Measurements from ENCODE around the gene SMIM35. TPM values are rescaled to one million over a fixed set of nuclear protein-coding genes. Genes with fewer than 3 reads are reported as not detected.
"Not testable (repeated sequence)": the region's sequence is repeated elsewhere in the genome, so short reads cannot be mapped to it uniquely, and the experiment has no call there.

The SMIM35 gene
- total and polyA plus RNA-seq, 9 donors, result under 0.01 to 0.47 (median 0.08) TPM

DNA sequence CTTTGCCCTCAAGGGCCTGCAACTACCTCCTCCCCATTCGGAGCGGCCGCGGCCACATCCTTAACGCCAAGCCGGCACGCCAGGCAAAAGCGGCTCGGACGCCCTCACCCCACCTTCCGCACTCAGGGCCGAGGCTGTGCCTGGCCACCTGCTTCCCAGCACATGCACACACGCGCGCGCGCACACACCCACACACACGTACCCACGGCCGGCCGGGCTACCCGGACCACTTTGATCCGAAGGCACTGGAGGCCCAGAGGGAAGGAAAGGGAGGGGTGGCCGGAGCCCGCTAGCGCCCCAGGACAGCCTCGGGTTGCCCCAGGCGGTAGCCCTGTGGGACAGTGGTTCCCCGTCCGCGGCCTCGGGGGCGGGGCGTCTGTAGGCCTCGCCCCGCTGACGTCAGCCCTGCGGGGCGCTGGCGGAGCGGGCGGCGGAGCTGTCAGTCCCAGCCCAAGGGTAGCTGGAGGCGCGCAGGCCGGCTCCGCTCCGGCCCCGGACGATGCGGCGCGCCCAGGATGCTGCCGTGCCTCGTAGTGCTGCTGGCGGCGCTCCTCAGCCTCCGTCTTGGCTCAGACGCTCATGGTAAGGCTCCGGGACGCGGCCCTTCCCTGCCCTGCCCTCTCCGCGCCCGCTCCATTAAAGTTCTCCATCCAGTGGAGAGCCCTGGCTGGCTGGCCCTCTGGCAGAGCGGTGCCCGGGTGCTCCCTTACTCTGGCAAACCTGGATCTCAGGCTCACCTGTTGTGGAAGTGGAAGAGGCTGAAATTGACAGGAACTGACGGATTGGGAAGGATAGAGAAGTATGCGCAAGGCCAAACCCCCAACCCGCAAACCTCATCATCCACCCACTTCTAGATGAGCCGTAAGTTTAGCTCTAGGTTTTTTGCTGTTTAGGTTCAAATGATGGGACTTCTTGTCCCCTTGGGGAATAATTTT lies 100.5 kb downstream of the SMIM35 start, which contains the start of gene IL10RA:
Gene IL10RA (plus strand): TSS at position 442 of the 935 bp plus-strand sequence. CDS start 74 bp downstream, at position 516.
- under 1% methylated on average over 50 of the region's 71 CpGs for WGBS (ENCODE audit: insufficient coverage)
- Histone ChIP-seq H3K36me3 (ENCODE audit: control insufficient read depth, insufficient read depth, low read length) (no peaks in the 10 kb centered on the region), H3K4me1 (ENCODE audit: control insufficient read depth, insufficient read depth, low read length) (peaks cover 9% of the 10 kb centered on the region), H3K9me3 (replicated peaks; ENCODE audit: control insufficient read depth, low read depth, low read length) (no peaks in the 10 kb centered on the region), H3K27me3 (ENCODE audit: control insufficient read depth, insufficient read depth, low read length) (peaks cover 38% of the 10 kb centered on the region), H3K4me3 (ENCODE audit: low read length) (peak within 1 kb of the TSS; percentile 50), H3K27ac (ENCODE audit: low read length) (peak within 1 kb of the TSS; percentile 77)
- peak; percentile 82 for DNase-seq

DNA sequence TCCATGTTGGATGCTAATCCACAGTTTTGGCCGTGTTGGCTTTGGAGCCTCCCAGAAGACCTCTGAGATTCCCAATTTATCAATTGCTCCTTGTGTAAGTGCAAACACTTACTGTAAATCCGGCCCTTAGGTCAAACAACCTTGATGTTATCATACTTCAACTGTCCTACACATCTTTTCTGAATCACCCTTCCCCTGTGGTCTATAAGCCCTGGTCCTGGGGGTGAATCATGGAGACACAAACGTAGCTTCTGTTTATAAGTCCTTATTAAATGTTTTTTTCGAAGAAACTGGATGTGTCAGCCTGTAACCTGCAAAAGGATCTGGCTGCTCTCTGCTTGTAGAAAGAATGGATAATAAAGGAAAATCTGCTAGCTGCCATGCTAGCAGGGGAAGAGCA lies 102.3 kb downstream of the SMIM35 start:
- no peak for DNase-seq
- Histone ChIP-seq H3K9me3 (replicated peaks; ENCODE audit: control insufficient read depth, low read depth, low read length) (no peaks in the 10 kb centered on the region), H3K36me3 (ENCODE audit: control insufficient read depth, insufficient read depth, low read length) (no peaks in the 10 kb centered on the region), H3K4me1 (ENCODE audit: control insufficient read depth, insufficient read depth, low read length) (peaks cover 9% of the 10 kb centered on the region), H3K27ac (ENCODE audit: low read length) (no peak overlapping the region), H3K4me3 (ENCODE audit: low read length) (no peak overlapping the region), H3K27me3 (ENCODE audit: control insufficient read depth, insufficient read depth, low read length) (peaks cover 44% of the 10 kb centered on the region)
- WGBS (ENCODE audit: insufficient coverage), result 58% methylated on average over 2 of the region's 4 CpGs

DNA sequence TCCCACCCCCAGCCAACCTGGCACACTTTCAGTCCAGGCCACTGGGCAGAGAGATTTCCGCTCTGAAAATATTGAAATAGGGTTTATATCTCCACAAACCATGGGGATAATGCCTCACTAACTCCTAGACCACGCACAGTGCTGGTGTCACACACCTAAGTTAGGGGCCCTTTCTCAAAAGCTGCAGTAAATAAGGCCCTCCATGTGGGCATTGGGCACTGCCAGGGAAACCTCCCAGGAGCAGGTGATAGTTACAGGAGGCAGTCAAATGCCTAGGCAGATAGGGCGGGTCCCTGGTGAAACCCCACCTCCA lies 103.6 kb downstream of the SMIM35 start:
- H3K27me3 ChIP-seq (ENCODE audit: control insufficient read depth, insufficient read depth, low read length), result peaks cover 40% of the 10 kb centered on the region
- 90% methylated on average over 1 of the region's 3 CpGs for WGBS (ENCODE audit: insufficient coverage)
- H3K27ac ChIP-seq (ENCODE audit: low read length), result no peak overlapping the region
- peaks cover 9% of the 10 kb centered on the region for H3K4me1 ChIP-seq (ENCODE audit: control insufficient read depth, insufficient read depth, low read length)
- no peaks in the 10 kb centered on the region for H3K9me3 ChIP-seq (replicated peaks; ENCODE audit: control insufficient read depth, low read depth, low read length)
- H3K36me3 ChIP-seq (ENCODE audit: control insufficient read depth, insufficient read depth, low read length), result no peaks in the 10 kb centered on the region
- no peak overlapping the region for H3K4me3 ChIP-seq (ENCODE audit: low read length)
- DNase-seq, result no peak

DNA sequence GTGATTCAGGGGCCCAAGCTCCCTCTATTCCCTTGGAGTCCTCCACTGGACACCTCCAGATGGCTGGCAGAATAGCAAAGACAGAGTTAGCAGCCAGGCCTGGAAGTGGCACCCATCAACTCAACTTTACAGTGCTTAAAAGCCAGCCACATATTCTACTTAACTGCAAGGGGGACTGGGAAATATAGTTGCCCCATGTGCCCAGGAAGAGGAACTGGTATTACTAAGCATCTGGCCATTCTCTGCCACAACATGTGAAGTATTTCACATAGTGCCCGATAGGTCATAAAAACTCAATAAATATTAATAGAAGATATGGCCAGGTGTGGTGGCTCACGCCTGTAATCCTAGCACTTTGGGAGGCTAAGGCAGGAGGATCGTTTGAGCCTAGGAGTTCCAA lies 106.0 kb downstream of the SMIM35 start:
- Histone ChIP-seq H3K36me3 (ENCODE audit: control insufficient read depth, insufficient read depth, low read length) (no peaks in the 10 kb centered on the region), H3K9me3 (replicated peaks; ENCODE audit: control insufficient read depth, low read depth, low read length) (no peaks in the 10 kb centered on the region), H3K4me3 (ENCODE audit: low read length) (no peak overlapping the region), H3K27me3 (ENCODE audit: control insufficient read depth, insufficient read depth, low read length) (peaks cover 17% of the 10 kb centered on the region), H3K4me1 (ENCODE audit: control insufficient read depth, insufficient read depth, low read length) (peaks cover 7% of the 10 kb centered on the region), H3K27ac (ENCODE audit: low read length) (no peak overlapping the region)
- no CpG with 5 or more reads among the region's 3 CpGs for WGBS (ENCODE audit: insufficient coverage)
- no peak for DNase-seq

DNA sequence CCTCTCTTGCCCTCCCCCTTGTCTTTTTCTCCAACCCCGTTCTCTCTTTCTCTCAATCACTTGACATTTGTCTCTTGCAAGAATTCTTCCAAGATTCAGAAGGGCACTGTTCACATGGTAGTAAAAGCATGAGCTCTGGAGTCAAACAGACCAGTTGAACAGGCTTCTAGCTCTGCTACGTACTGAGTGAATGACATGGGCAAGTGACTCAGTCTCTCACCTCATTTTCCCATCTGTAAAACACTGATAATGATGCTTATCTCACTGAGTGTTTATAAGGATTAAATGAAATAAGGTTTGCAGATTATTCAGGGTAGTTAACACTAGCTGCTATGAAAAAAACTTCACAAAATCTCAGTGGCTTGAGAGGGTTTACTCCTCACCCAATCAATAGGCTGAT lies 106.5 kb downstream of the SMIM35 start:
- WGBS (ENCODE audit: insufficient coverage), result 40% methylated on average over 1 of the region's 2 CpGs
- Histone ChIP-seq H3K27ac (ENCODE audit: low read length) (peak overlapping the region; percentile 47), H3K27me3 (ENCODE audit: control insufficient read depth, insufficient read depth, low read length) (peaks cover 15% of the 10 kb centered on the region), H3K4me1 (ENCODE audit: control insufficient read depth, insufficient read depth, low read length) (peaks cover 6% of the 10 kb centered on the region), H3K9me3 (replicated peaks; ENCODE audit: control insufficient read depth, low read depth, low read length) (no peaks in the 10 kb centered on the region), H3K36me3 (ENCODE audit: control insufficient read depth, insufficient read depth, low read length) (no peaks in the 10 kb centered on the region), H3K4me3 (ENCODE audit: low read length) (no peak overlapping the region)
- DNase-seq, result no peak

DNA sequence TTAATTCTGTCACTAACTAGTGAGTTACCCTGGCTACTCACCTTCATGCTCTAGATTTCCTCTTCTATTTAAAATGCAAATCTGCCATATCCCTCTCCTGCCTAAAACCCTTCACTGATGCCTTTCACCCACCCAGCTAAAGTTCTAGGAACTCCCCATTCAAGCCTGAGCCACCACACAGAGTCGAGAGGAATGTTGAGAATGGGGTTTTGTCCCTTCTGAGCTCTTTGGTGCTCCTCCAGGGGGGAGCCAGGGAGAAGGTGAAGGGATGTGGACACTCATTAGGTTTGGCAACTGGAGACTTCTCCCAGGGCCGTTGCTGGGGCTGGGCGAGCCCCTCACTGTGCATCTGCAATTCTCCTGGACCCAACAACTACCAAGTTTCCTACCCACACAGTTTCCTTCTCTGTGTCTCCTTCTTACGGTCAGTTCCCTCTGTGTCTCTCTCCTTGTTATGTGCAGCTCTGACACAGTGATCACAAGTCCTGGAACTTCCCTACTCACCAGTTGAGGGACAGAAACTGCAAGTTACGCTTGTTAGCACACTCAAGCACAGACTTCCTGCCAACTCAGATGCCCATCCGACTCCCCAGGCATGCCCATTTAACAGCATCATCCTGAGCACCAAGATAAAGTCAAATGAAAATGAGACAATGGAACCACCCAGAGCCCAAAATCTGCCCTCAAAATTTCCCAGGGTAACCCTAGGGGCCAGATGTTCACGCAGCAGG lies 107.1 kb downstream of the SMIM35 start:
- Histone ChIP-seq H3K27ac (ENCODE audit: low read length) (peak overlapping the region; percentile 62), H3K9me3 (replicated peaks; ENCODE audit: control insufficient read depth, low read depth, low read length) (no peaks in the 10 kb centered on the region), H3K4me3 (ENCODE audit: low read length) (no peak overlapping the region), H3K27me3 (ENCODE audit: control insufficient read depth, insufficient read depth, low read length) (peaks cover 10% of the 10 kb centered on the region), H3K4me1 (ENCODE audit: control insufficient read depth, insufficient read depth, low read length) (peaks cover 6% of the 10 kb centered on the region), H3K36me3 (ENCODE audit: control insufficient read depth, insufficient read depth, low read length) (no peaks in the 10 kb centered on the region)
- peak; percentile 79 for DNase-seq
- 74% methylated on average over 6 of the region's 7 CpGs for whole genome bisulfite sequencing (ENCODE audit: insufficient coverage)

DNA sequence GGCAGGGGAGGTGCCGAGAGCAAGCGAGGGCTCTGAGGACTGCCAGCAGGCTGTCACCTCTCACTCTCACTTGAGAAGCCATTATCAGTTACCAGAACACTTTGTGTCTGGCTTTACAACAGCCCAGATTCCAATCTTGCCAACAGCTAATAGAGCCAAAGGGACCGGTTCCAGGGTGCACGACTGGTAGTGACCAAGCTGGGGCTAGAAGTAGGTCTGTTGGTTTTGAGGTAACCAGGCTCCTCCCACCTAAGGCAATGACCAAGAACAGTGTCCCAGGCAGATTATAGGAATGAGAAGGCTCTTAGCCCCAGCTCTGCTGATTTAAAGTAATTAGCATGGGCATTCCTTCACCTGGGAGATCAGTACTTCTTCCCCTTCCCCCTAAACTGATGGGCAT lies 107.8 kb downstream of the SMIM35 start:
- WGBS (ENCODE audit: insufficient coverage), result 67% methylated on average over 2 of the region's 4 CpGs
- H3K4me3 ChIP-seq (ENCODE audit: low read length), result no peak overlapping the region
- H3K27me3 ChIP-seq (ENCODE audit: control insufficient read depth, insufficient read depth, low read length), result peaks cover 10% of the 10 kb centered on the region
- no peaks in the 10 kb centered on the region for H3K9me3 ChIP-seq (replicated peaks; ENCODE audit: control insufficient read depth, low read depth, low read length)
- H3K36me3 ChIP-seq (ENCODE audit: control insufficient read depth, insufficient read depth, low read length), result no peaks in the 10 kb centered on the region
- H3K27ac ChIP-seq (ENCODE audit: low read length), result peak overlapping the region; percentile 62
- H3K4me1 ChIP-seq (ENCODE audit: control insufficient read depth, insufficient read depth, low read length), result peaks cover 6% of the 10 kb centered on the region
- no peak for DNase-seq

DNA sequence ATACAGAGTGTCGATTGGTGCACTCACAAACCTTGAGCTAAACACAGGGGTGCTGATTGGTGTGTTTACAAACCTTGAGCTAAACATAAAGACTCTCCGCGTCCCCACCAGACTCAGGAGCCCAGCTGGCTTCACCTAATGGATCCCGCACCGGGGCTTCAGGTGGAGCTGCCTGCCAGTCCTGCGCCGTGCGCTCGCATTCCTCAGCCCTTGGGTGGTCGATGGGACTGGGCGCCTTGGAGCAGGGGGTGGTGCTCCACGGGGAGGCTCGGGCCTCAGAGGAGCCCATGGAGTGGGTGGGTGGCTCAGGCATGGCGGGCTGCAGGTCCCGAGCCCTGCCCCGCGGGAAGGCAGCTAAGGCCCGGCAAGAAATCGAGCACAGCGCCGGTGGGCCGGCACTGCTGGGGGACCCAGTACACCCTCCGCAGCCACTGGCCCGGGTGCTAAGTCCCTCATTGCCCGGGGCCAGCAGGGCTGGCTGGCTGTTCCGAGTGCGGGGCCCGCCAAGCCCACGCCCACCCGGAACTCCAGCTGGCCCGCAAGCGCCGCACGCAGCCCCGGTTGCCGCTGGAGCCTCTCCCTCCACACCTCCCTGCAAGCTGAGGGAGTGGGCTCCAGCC lies 108.4 kb downstream of the SMIM35 start:
- H3K36me3 ChIP-seq (ENCODE audit: control insufficient read depth, insufficient read depth, low read length); DNase-seq; H3K9me3 ChIP-seq (replicated peaks; ENCODE audit: control insufficient read depth, low read depth, low read length); H3K27ac ChIP-seq (ENCODE audit: low read length); H3K4me3 ChIP-seq (ENCODE audit: low read length); H3K4me1 ChIP-seq (ENCODE audit: control insufficient read depth, insufficient read depth, low read length): not testable (repeated sequence)
- peaks cover 10% of the 10 kb centered on the region for H3K27me3 ChIP-seq (ENCODE audit: control insufficient read depth, insufficient read depth, low read length)
- 95% methylated on average over 23 of the region's 36 CpGs for WGBS (ENCODE audit: insufficient coverage)

DNA sequence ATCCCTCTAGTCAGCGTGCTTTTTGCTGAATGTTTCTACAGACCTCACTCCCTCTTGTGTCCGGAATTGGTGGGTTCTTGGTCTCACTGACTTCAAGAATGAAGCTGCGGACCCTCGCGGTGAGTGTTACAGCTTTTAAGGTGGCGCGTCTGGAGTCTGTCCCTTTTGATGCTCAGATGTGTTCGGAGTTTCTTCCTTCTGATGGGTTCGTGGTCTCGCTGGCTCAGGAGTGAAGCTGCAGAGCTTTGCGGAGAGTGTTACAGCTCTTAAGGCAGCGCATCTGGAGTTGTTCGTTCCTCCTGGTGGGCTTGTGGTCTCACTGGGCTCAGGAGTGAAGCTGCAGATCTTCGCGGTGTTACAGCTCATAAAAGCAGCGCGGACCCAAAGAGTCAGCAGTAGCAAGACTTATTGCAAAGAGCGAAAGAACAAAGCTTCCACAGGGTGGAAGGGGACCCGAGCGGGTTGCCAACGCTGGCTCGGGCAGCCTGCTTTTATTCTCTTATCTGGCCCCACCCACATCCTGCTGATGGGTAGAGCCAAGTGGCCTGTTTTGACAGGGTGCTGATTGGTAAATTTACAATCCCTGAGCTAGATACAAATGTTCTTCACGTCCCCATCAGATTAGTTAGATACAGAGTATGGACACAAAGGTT lies 109.0 kb downstream of the SMIM35 start:
- H3K4me1 ChIP-seq (ENCODE audit: control insufficient read depth, insufficient read depth, low read length); DNase-seq; H3K36me3 ChIP-seq (ENCODE audit: control insufficient read depth, insufficient read depth, low read length); H3K4me3 ChIP-seq (ENCODE audit: low read length); H3K27me3 ChIP-seq (ENCODE audit: control insufficient read depth, insufficient read depth, low read length); H3K9me3 ChIP-seq (replicated peaks; ENCODE audit: control insufficient read depth, low read depth, low read length): not testable (repeated sequence)
- H3K27ac ChIP-seq (ENCODE audit: low read length), result peak overlapping the region; percentile 15
- 66% methylated on average over 20 of the region's 23 CpGs for WGBS (ENCODE audit: insufficient coverage)

All from muscle of leg (tissue), 11 donors.